Trophoblast cell (in vitro differentiated cells and primary cell): ENCODE data around the gene SYT1.

Experiments
- DNase-seq, 2 donors: peaks; one replicate each; pipeline ENCODE4 v3.0.0-alpha.2; 2016
- H2AFZ ChIP-seq: 2 replicates; pipeline ENCODE4 v1.6.1; 2013; ENCODE audit warnings: low read length, moderate library complexity, mild to moderate bottlenecking; ENCODE audit not compliant: insufficient read depth, poor library complexity
- H2AK5ac ChIP-seq: 2 replicates; pipeline ENCODE4 v1.6.1; 2013; ENCODE audit warnings: mild to moderate bottlenecking, low read length
- H2BK120ac ChIP-seq: 2 replicates; pipeline ENCODE4 v1.6.1; 2013; ENCODE audit warnings: low read length, mild to moderate bottlenecking, moderate library complexity; ENCODE audit not compliant: insufficient read depth, poor library complexity
- H2BK12ac ChIP-seq: 2 replicates; pipeline ENCODE4 v1.6.1; 2013; ENCODE audit warnings: mild to moderate bottlenecking, low read length, moderate library complexity
- H2BK5ac ChIP-seq: 2 replicates; pipeline ENCODE4 v1.6.1; 2013; ENCODE audit warnings: low read length, low read depth, moderate library complexity, mild to moderate bottlenecking; ENCODE audit not compliant: poor library complexity
- H3K14ac ChIP-seq: 2 replicates; pipeline ENCODE4 v1.6.1; 2013; ENCODE audit warnings: mild to moderate bottlenecking, low read length
- H3K18ac ChIP-seq: 2 replicates; pipeline ENCODE4 v1.6.1; 2013; ENCODE audit warnings: mild to moderate bottlenecking, low read length
- H3K23ac ChIP-seq: 2 replicates; pipeline ENCODE4 v1.6.1; 2013; ENCODE audit warnings: low read length
- H3K27ac ChIP-seq: 2 replicates; pipeline ENCODE4 v1.5.1; 2013; ENCODE audit warnings: low read depth, mild to moderate bottlenecking, inconsistent platforms, low read length, moderate library complexity
- H3K27me3 ChIP-seq: 2 replicates; pipeline ENCODE4 v1.6.1; 2013; ENCODE audit warnings: inconsistent platforms, mild to moderate bottlenecking, low read length, moderate library complexity; ENCODE audit not compliant: insufficient read depth
- H3K36me3 ChIP-seq, 2 experiments: 1 replicate in 1 of 2; 2 replicates in 1 of 2; pipeline ENCODE4 v1.6.1; 2013; ENCODE audit warnings: low read length in 2 of 2, mild to moderate bottlenecking in 2 of 2, moderate library complexity in 1 of 2; ENCODE audit not compliant: insufficient read depth in 2 of 2, control insufficient read depth in 1 of 2
- H3K4ac ChIP-seq: 2 replicates; pipeline ENCODE4 v1.6.1; 2013; ENCODE audit warnings: low read depth, mild to moderate bottlenecking, low read length, moderate library complexity
- H3K4me1 ChIP-seq, 2 experiments: 1 replicate in 1 of 2; 2 replicates in 1 of 2; pipeline ENCODE4 v1.6.1; 2013; ENCODE audit warnings: low read length in 2 of 2, mild to moderate bottlenecking in 2 of 2, moderate library complexity in 1 of 2; ENCODE audit not compliant: insufficient read depth in 2 of 2, control insufficient read depth in 1 of 2
- H3K4me2 ChIP-seq: 2 replicates; pipeline ENCODE4 v1.6.1; 2013; ENCODE audit warnings: inconsistent platforms, mild to moderate bottlenecking, low read length, moderate library complexity
- H3K4me3 ChIP-seq: 2 replicates; pipeline ENCODE4 v1.5.1; 2013; ENCODE audit warnings: mild to moderate bottlenecking, low read depth, low read length, inconsistent platforms
- H3K79me1 ChIP-seq: one replicate; pipeline ENCODE4 v1.6.1; 2013; ENCODE audit warnings: low read length
- H3K79me2 ChIP-seq: 2 replicates; pipeline ENCODE4 v1.6.1; 2013; ENCODE audit warnings: low read length, mild to moderate bottlenecking; ENCODE audit not compliant: control insufficient read depth, insufficient read depth, poor library complexity
- H3K9ac ChIP-seq: 2 replicates; pipeline ENCODE4 v1.6.1; 2013; ENCODE audit warnings: mild to moderate bottlenecking, low read length
- H3K9me3 ChIP-seq: 2 replicates; pipeline ENCODE4 v1.6.1; 2013; ENCODE audit warnings: low read depth, mild to moderate bottlenecking, control low read depth, inconsistent platforms, low read length; ENCODE audit not compliant: insufficient read depth
- H4K12ac ChIP-seq: 2 replicates; pipeline ENCODE4 v1.6.1; 2013; ENCODE audit warnings: low read depth, mild to moderate bottlenecking, low read length, moderate library complexity
- H4K8ac ChIP-seq: 2 replicates; pipeline ENCODE4 v1.6.1; 2013; ENCODE audit warnings: low read depth, mild to moderate bottlenecking, low read length, moderate library complexity
- H4K91ac ChIP-seq: one replicate; pipeline ENCODE4 v1.6.1; 2013; ENCODE audit warnings: low read depth, mild to moderate bottlenecking, low read length, moderate library complexity
- WGBS: extraction: QIAGEN DNeasy Blood & Tissue Kit; methylation state at CpG from one replicate; pipeline ENCODE4 v1.1.7; 2013; ENCODE audit warnings: missing lambda C conversion rate; ENCODE audit not compliant: insufficient read length, insufficient coverage; ENCODE audit errors: extremely low coverage; 5-methylcytosine and 5-hydroxymethylcytosine counted together

The SYT1 gene

GRCh38 chr12:79317179-79317847 is 452.7 kb downstream of the SYT1 start:
- Histone ChIP-seq H2BK12ac (no peak overlapping the region), H3K27me3 (no peaks in the 10 kb centered on the region), H3K4me1 (no peaks in the 10 kb centered on the region), H2BK5ac (no peak overlapping the region), H4K8ac (no peak overlapping the region), H3K79me2 (no peaks in the 10 kb centered on the region), H3K18ac (no peak overlapping the region), H4K12ac (no peak overlapping the region), H3K4me3 (no peak overlapping the region), H3K79me1 (no peaks in the 10 kb centered on the region), H2AFZ (no peak overlapping the region), H3K4me2 (no peak overlapping the region), H4K91ac (no peak overlapping the region), H3K9ac (no peak overlapping the region), H3K36me3 (no peaks in the 10 kb centered on the region), H3K23ac (no peak overlapping the region), H3K4ac (no peak overlapping the region), H3K27ac (no peak overlapping the region), H2BK120ac (no peak overlapping the region), H3K14ac (no peak overlapping the region), H3K9me3 (no peaks in the 10 kb centered on the region), H2AK5ac (no peak overlapping the region)
- WGBS, result no CpG with 5 or more reads among the region's 10 CpGs
- DNase-seq, result peak; percentile 42 to 58

DNA sequence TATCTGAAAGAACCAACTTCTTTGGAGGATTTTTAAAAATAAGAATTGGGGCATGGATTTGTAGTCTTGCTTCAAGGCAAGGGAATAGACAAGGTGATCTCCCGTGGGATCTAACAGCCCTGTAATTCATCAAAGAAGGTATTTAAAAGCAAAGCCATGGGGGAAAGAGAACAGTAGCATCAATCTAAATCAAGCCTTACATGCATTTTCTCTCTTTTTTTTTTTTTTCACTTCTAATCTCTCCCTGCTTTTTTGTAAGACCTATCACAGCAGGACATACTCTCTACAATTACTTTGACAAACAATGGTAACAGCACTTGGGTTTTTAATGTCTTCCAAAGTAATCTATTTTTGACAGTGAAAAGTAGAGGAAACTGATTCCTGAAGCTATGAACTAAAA is 458.3 kb downstream of the SYT1 start:
- DNase-seq, result no peak
- Histone ChIP-seq H3K79me1 (no peaks in the 10 kb centered on the region), H2BK12ac (no peak overlapping the region), H3K79me2 (no peaks in the 10 kb centered on the region), H3K27ac (no peak overlapping the region), H3K36me3 (no peaks in the 10 kb centered on the region), H3K4me1 (no peaks in the 10 kb centered on the region), H3K14ac (no peak overlapping the region), H4K12ac (no peak overlapping the region), H4K91ac (no peak overlapping the region), H3K9me3 (no peaks in the 10 kb centered on the region), H3K9ac (no peak overlapping the region), H4K8ac (no peak overlapping the region), H3K18ac (no peak overlapping the region), H2BK5ac (no peak overlapping the region), H3K23ac (no peak overlapping the region), H2AK5ac (no peak overlapping the region), H3K4me3 (no peak overlapping the region), H2AFZ (no peak overlapping the region), H2BK120ac (no peak overlapping the region), H3K4ac (no peak overlapping the region), H3K4me2 (no peak overlapping the region), H3K27me3 (no peaks in the 10 kb centered on the region)
- no CpG with 5 or more reads among the region's 1 CpG for WGBS

GRCh38 chr12:79324571-79324970 is 460.0 kb downstream of the SYT1 start:
- no peaks in the 10 kb centered on the region for H3K9me3 ChIP-seq
- no peaks in the 10 kb centered on the region for H3K79me2 ChIP-seq
- H3K4ac ChIP-seq, result no peak overlapping the region
- H3K36me3 ChIP-seq, result no peaks in the 10 kb centered on the region
- no peak for DNase-seq
- no peak overlapping the region for H2BK120ac ChIP-seq
- H3K4me1 ChIP-seq, result no peaks in the 10 kb centered on the region
- WGBS, result no CpG with 5 or more reads among the region's 3 CpGs
- no peak overlapping the region for H2BK5ac ChIP-seq
- no peak overlapping the region for H4K91ac ChIP-seq
- no peak overlapping the region for H3K9ac ChIP-seq
- H3K79me1 ChIP-seq, result no peaks in the 10 kb centered on the region
- no peak overlapping the region for H2AK5ac ChIP-seq
- H2AFZ ChIP-seq, result no peak overlapping the region
- H4K8ac ChIP-seq, result no peak overlapping the region
- no peak overlapping the region for H3K4me2 ChIP-seq
- H3K23ac ChIP-seq, result no peak overlapping the region
- H3K18ac ChIP-seq, result no peak overlapping the region
- no peak overlapping the region for H3K4me3 ChIP-seq
- no peak overlapping the region for H3K27ac ChIP-seq
- H4K12ac ChIP-seq, result no peak overlapping the region
- H3K14ac ChIP-seq, result no peak overlapping the region
- H3K27me3 ChIP-seq, result no peaks in the 10 kb centered on the region
- H2BK12ac ChIP-seq, result no peak overlapping the region

- WGBS, result no CpG with 5 or more reads among the region's 2 CpGs
- no peaks in the 10 kb centered on the region for H3K79me1 ChIP-seq
Measured at GRCh38 chr12:79326222-79326621, 461.6 kb downstream of the SYT1 start.

More at GRCh38 chr12:79326222-79326621, 461.6 kb downstream of the SYT1 start:
- Histone ChIP-seq H3K4me1 (no peaks in the 10 kb centered on the region), H4K91ac (no peak overlapping the region), H3K18ac (no peak overlapping the region), H2AFZ (no peak overlapping the region), H4K8ac (no peak overlapping the region), H3K4me2 (no peak overlapping the region), H3K14ac (no peak overlapping the region), H3K4me3 (no peak overlapping the region), H3K9me3 (no peaks in the 10 kb centered on the region), H2BK5ac (no peak overlapping the region), H3K4ac (no peak overlapping the region), H3K36me3 (no peaks in the 10 kb centered on the region), H3K27me3 (no peaks in the 10 kb centered on the region), H2BK120ac (no peak overlapping the region), H4K12ac (no peak overlapping the region), H2BK12ac (no peak overlapping the region), H3K27ac (no peak overlapping the region), H3K23ac (no peak overlapping the region), H3K79me2 (no peaks in the 10 kb centered on the region), H2AK5ac (no peak overlapping the region), H3K9ac (no peak overlapping the region)
- DNase-seq, result no peak
